Measurements from ENCODE around the gene KRT25.

- TF ChIP-seq EZH2phosphoT487 (IDR thresholded peaks at IDR 0.05; ENCODE audit: low read depth) (no peak), CTCF (IDR thresholded peaks at IDR 0.05; ENCODE audit: low read depth, low read length) (no peak)
Measured at GRCh38 chr17:40793832-40794231, 38.7 kb upstream of the KRT25 start.

Measured in OCI-LY3 (cell line).